Measurements from ENCODE around the gene TBX1.

TBX1 gene

DNA sequence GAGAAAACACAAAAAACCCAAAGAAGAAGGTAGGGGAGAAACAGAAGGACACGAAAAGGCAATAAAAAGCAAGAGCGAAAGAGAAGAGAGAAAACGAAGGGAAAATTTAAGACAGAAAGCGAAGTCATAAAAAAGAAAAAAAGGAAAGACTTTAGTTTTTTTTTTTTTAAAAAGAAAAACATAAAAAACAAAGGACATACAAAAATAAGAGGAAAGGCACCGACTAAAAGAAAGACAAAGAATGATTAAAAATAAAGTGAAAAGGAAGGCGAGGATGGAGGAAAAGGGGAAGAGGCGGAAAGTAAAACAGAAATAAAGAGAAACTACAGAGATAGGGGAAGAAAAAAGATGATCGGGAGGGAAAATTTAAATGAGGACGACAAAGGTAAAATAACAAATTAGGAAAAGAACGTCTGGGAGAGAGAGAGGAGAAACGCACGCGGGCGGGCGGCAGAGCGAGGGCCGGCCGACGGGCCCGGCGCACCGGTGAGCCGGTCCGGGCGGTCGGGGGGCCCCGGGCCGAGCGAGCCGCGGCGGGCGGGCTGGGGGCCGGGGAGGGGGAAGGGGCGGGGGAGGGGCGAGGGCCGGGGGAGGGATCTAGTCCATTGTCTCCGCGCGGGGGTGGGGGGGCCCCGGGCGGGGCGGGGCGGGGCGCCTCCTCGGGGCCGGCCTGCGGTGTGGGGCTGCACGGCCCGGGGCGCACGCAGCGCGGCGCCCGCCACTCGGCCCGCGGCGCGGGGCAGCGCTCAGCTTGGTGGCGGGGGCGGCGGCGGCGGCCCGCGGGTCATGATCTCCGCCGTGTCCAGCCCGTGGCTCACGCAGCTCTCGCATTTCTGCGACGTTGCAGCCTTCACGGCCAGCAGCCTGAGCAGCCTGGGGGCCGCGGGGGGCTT is at the start of gene TBX1:
TSS of gene TBX1 (plus strand) at position 721 of the 893 bp plus-strand sequence. CDS start at position 787, 66 bp downstream.
- Histone ChIP-seq H3K4me1 (ENCODE audit: control insufficient read depth, insufficient read depth, low read length) (peaks cover 9% of the 10 kb centered on the region), H3K4me3 (ENCODE audit: low read length) (no peak within 1 kb of the TSS), H3K9me3 (ENCODE audit: control insufficient read depth, low read length) (no peaks in the 10 kb centered on the region), H3K27me3 (ENCODE audit: control insufficient read depth, insufficient read depth, low read length) (peaks cover 94% of the 10 kb centered on the region), H3K9ac (ENCODE audit: low read length) (no peak within 1 kb of the TSS), H3K36me3 (ENCODE audit: control insufficient read depth, insufficient read depth, low read length) (no peaks in the 10 kb centered on the region)

- Histone ChIP-seq H3K36me3 (ENCODE audit: control insufficient read depth, insufficient read depth, low read length) (no peaks in the 10 kb centered on the region), H3K4me1 (ENCODE audit: control insufficient read depth, insufficient read depth, low read length) (peaks cover 10% of the 10 kb centered on the region), H3K4me3 (ENCODE audit: low read length) (no peak overlapping the region), H3K9me3 (ENCODE audit: control insufficient read depth, low read length) (no peaks in the 10 kb centered on the region), H3K9ac (ENCODE audit: low read length) (no peak overlapping the region), H3K27me3 (ENCODE audit: control insufficient read depth, insufficient read depth, low read length) (peaks cover 28% of the 10 kb centered on the region)
Measured at GRCh38 chr22:19713245-19713644, 47.3 kb upstream of the TBX1 start.

GRCh38 chr22:19713650-19714311 is 46.8 kb upstream of the TBX1 start:
- Histone ChIP-seq H3K9ac (ENCODE audit: low read length) (peak overlapping the region; percentile 28), H3K4me3 (ENCODE audit: low read length) (no peak overlapping the region), H3K9me3 (ENCODE audit: control insufficient read depth, low read length) (no peaks in the 10 kb centered on the region)

DNA sequence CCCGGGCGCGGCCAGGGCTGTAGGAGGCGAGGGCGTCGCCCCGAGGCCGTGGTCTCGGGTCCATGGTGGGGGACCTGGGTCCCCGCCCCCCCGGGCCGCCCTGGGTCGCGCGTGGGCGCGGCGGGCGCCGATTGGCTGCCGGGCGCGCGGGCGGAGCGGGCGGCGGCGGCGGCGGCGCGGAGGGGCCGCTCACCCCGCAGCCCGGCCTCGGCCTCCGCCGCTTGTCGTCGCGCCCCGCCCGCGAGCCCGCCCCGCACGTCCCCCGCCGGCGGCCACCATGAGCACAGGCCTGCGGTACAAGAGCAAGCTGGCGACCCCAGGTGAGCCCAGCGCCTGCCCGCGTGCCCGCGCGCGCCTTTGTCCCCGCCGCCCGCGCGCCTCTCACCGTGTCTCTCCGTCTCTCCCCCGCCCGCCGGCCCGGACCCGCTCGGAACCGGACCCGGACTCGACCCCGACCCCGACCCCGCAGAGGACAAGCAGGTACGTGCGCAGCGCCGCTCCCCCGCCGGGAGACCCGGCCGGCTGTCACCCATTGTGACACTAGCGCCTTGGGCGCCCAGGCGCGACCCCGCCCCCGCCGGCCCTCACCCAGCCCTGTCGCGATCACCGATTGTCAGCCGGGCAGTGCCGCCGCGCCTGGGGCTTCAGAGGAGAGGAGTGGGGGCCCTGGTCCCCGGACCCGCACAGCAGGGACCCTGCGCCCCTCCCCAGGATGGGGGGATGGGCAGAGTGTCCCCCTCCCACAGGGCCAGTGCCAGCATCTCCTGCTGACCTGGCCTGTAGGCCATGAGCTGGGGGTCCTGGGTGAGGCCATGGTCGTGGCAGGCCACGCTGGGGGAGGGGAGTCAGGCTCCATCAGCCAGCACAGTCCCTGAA is 46.0 kb upstream of the TBX1 start, which contains the start of gene SEPTIN5:
TSS of gene SEPTIN5 (plus strand) at position 192 of the 876 bp plus-strand sequence. CDS start at position 278, 86 bp downstream.
- no peak within 1 kb of the TSS for H3K4me3 ChIP-seq (ENCODE audit: low read length)
- H3K9me3 ChIP-seq (ENCODE audit: control insufficient read depth, low read length) = no peaks in the 10 kb centered on the region
- peaks cover 41% of the 10 kb centered on the region for H3K27me3 ChIP-seq (ENCODE audit: control insufficient read depth, insufficient read depth, low read length)
- H3K9ac ChIP-seq (ENCODE audit: low read length) = peak within 1 kb of the TSS; percentile 28
- no peaks in the 10 kb centered on the region for H3K36me3 ChIP-seq (ENCODE audit: control insufficient read depth, insufficient read depth, low read length)
- H3K4me1 ChIP-seq (ENCODE audit: control insufficient read depth, insufficient read depth, low read length) = peaks cover 13% of the 10 kb centered on the region

More at GRCh38 chr22:19713650-19714311, 46.8 kb upstream of the TBX1 start:
- H3K36me3 ChIP-seq (ENCODE audit: control insufficient read depth, insufficient read depth, low read length) = no peaks in the 10 kb centered on the region
- peaks cover 33% of the 10 kb centered on the region for H3K27me3 ChIP-seq (ENCODE audit: control insufficient read depth, insufficient read depth, low read length)
- peaks cover 13% of the 10 kb centered on the region for H3K4me1 ChIP-seq (ENCODE audit: control insufficient read depth, insufficient read depth, low read length)

DNA sequence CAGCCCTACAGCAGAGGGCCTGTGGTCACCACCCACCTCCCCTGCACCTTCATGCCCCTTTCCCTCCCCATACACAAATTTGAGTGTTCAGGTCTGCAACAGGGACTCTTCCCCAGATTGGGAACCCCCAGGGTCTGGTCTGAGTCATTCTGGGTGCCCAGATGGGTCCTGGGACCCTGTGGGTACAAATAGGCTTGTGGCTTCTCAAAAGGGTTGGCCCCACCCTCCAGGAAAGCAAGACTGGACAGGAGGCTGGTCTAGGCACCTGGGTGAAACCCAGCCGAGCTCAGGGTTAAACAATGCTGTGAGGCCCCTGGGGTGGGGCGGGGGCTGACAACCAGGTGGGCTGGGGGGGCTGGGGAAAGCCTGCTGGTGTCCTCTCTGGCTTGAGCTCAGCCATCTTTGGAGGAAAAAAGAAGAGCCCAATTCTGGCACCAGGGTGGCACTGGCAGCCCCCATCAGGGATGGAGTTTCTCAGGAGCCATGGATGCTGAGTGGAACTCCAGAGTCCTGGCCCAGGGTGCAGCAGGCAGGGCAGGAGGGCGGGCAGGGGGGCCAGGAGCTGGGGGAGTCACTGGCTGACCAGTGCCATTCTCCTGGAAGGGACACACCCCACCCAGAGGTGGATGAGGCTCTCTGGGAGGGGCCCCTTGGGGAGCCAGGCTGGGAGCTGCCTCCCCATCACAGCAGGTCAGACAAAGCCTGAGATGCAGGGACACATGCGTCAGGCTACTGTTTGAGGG is 45.2 kb upstream of the TBX1 start:
- Histone ChIP-seq H3K36me3 (ENCODE audit: control insufficient read depth, insufficient read depth, low read length) (no peaks in the 10 kb centered on the region), H3K4me1 (ENCODE audit: control insufficient read depth, insufficient read depth, low read length) (peaks cover 13% of the 10 kb centered on the region), H3K9me3 (ENCODE audit: control insufficient read depth, low read length) (no peaks in the 10 kb centered on the region), H3K4me3 (ENCODE audit: low read length) (no peak overlapping the region), H3K27me3 (ENCODE audit: control insufficient read depth, insufficient read depth, low read length) (peaks cover 49% of the 10 kb centered on the region), H3K9ac (ENCODE audit: low read length) (no peak overlapping the region)

DNA sequence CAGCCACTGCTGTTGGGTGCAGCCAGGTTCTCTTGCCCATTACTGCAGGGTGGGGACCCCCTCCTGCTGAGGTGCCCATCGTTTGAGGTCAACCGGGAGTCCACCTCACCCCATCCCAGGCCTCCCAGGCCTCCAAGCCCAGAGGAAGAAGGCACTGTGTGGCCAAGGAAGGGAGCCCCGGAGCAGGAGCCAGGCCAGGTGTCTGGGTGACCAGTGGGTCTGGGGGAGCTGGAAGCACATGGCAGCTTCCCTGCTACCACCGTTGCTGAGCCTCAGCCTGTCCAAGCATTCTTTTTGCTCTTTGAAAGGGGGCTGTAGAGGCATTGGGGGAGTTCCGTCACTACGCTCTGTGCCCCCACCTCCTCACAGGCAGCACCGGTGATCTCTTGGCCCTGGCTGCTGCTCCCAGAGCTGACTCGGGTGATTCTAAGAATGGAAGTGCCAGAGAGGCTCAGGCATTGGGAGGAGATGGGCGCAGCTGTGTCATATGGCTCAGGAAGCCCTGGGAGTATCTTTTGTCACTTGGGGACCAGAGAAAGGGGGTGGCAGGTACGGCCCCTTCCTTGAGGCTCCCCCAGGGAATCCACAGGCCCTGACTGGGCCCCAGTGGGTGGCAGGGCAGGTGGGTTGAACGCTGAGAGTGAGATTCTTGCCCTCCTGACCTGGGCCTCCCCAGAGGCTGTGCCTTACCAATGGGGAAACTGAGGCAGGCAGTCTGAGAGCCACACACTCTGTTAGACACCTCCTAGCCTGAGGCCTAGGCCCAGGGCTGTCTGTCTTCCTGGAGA is 44.3 kb upstream of the TBX1 start:
- H3K4me3 ChIP-seq (ENCODE audit: low read length) = no peak overlapping the region
- H3K4me1 ChIP-seq (ENCODE audit: control insufficient read depth, insufficient read depth, low read length) = peaks cover 13% of the 10 kb centered on the region
- no peaks in the 10 kb centered on the region for H3K9me3 ChIP-seq (ENCODE audit: control insufficient read depth, low read length)
- H3K27me3 ChIP-seq (ENCODE audit: control insufficient read depth, insufficient read depth, low read length) = peaks cover 58% of the 10 kb centered on the region
- no peaks in the 10 kb centered on the region for H3K36me3 ChIP-seq (ENCODE audit: control insufficient read depth, insufficient read depth, low read length)
- H3K9ac ChIP-seq (ENCODE audit: low read length) = no peak overlapping the region

- peaks cover 63% of the 10 kb centered on the region for H3K27me3 ChIP-seq (ENCODE audit: control insufficient read depth, insufficient read depth, low read length)
- no peaks in the 10 kb centered on the region for H3K9me3 ChIP-seq (ENCODE audit: control insufficient read depth, low read length)
- no peak overlapping the region for H3K4me3 ChIP-seq (ENCODE audit: low read length)
- peaks cover 13% of the 10 kb centered on the region for H3K4me1 ChIP-seq (ENCODE audit: control insufficient read depth, insufficient read depth, low read length)
- no peak overlapping the region for H3K9ac ChIP-seq (ENCODE audit: low read length)
- no peaks in the 10 kb centered on the region for H3K36me3 ChIP-seq (ENCODE audit: control insufficient read depth, insufficient read depth, low read length)
Measured at GRCh38 chr22:19716829-19717105, 43.8 kb upstream of the TBX1 start.

GRCh38 chr22:19717181-19717580 is 43.4 kb upstream of the TBX1 start:
- Histone ChIP-seq H3K27me3 (ENCODE audit: control insufficient read depth, insufficient read depth, low read length) (peaks cover 67% of the 10 kb centered on the region), H3K36me3 (ENCODE audit: control insufficient read depth, insufficient read depth, low read length) (no peaks in the 10 kb centered on the region), H3K9me3 (ENCODE audit: control insufficient read depth, low read length) (no peaks in the 10 kb centered on the region), H3K9ac (ENCODE audit: low read length) (no peak overlapping the region), H3K4me3 (ENCODE audit: low read length) (no peak overlapping the region), H3K4me1 (ENCODE audit: control insufficient read depth, insufficient read depth, low read length) (peaks cover 13% of the 10 kb centered on the region)

GRCh38 chr22:19717691-19718455 is 42.7 kb upstream of the TBX1 start:
- peak overlapping the region; percentile 2 for H3K4me3 ChIP-seq (ENCODE audit: low read length)
- no peaks in the 10 kb centered on the region for H3K9me3 ChIP-seq (ENCODE audit: control insufficient read depth, low read length)
- peak overlapping the region; percentile 39 for H3K9ac ChIP-seq (ENCODE audit: low read length)
- peaks cover 19% of the 10 kb centered on the region for H3K4me1 ChIP-seq (ENCODE audit: control insufficient read depth, insufficient read depth, low read length)
- peaks cover 74% of the 10 kb centered on the region for H3K27me3 ChIP-seq (ENCODE audit: control insufficient read depth, insufficient read depth, low read length)
- H3K36me3 ChIP-seq (ENCODE audit: control insufficient read depth, insufficient read depth, low read length) = no peaks in the 10 kb centered on the region

- Histone ChIP-seq H3K9ac (ENCODE audit: low read length) (peak overlapping the region; percentile 39), H3K27me3 (ENCODE audit: control insufficient read depth, insufficient read depth, low read length) (peaks cover 74% of the 10 kb centered on the region), H3K4me1 (ENCODE audit: control insufficient read depth, insufficient read depth, low read length) (peaks cover 25% of the 10 kb centered on the region), H3K4me3 (ENCODE audit: low read length) (peak overlapping the region; percentile 2), H3K9me3 (ENCODE audit: control insufficient read depth, low read length) (no peaks in the 10 kb centered on the region), H3K36me3 (ENCODE audit: control insufficient read depth, insufficient read depth, low read length) (no peaks in the 10 kb centered on the region)
Measured at GRCh38 chr22:19718456-19719049, 42.0 kb upstream of the TBX1 start.

Measured in mucosa of stomach (tissue), 1 donor.